PC-9 (cell line): Measurements from ENCODE around the gene CMTM4.

Experiments used
- CTCF ChIP-seq: fragments of 200-600 bp; sonication (generic); conservative IDR thresholded peaks from 2 replicates; pipeline ENCODE4 v1.6.1; 2017; ENCODE audit warnings: mixed run types, antibody characterized with exemption, mild to moderate bottlenecking, moderate library complexity
- EZH2 ChIP-seq: fragments of 200-600 bp; sonication (generic); IDR thresholded peaks from 2 replicates; pipeline ENCODE4 v1.8.0; 2017; ENCODE audit warnings: antibody characterized with exemption, low read depth

GRCh38 chr16:66652661-66653360 lies 43.7 kb downstream of the CMTM4 start:
- TF ChIP-seq CTCF = no peak
- no peak for TF ChIP-seq EZH2
